ENCODE results near the gene TRPM6.

DNA sequence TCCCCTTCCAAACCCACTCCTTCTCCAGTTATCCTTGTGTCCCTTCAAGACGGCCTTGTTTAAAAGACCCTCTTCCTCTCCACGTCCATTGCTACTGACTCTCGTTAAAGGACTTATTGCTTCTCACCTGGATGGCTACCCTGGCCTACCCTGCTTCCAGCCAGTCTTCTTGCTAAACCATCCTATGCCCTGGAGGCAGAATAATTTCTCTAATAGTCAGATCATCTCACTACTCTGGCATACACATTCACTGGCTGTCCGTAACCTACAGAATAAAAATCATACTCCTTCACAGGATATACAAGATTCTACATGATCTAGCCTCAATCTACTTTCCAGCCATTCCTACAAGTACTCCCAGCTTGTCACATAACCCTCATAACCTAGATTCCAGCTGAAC lies 92.6 kb downstream of the TRPM6 start:
- TF ChIP-seq POLR2AphosphoS5 (IDR thresholded peaks at IDR 0.05) = no peak
- TF ChIP-seq CTCF (IDR thresholded peaks at IDR 0.05 in 8 of 11, conservative IDR thresholded peaks at IDR 0.05 in 3 of 11) = no peak

Measured in spleen (tissue), 7 donors.